ENCODE measurements around the gene TBC1D22A.

Gene TBC1D22A

GRCh38 chr22:47068626-47068996, 306.2 kb downstream of the TBC1D22A start:
- H3F3A ChIP-seq (ENCODE audit: insufficient read depth, low read length), result no peaks in the 10 kb centered on the region
- H3K9me2 ChIP-seq (ENCODE audit: low read depth, low read length), result no peaks in the 10 kb centered on the region
- no peak overlapping the region; the same call in 1 of the 2 replicates for H3K4me2 ChIP-seq (ENCODE audit: low read length)
- no peak overlapping the region for H3K4me3 ChIP-seq (ENCODE audit: low read depth, low read length, poor library complexity, severe bottlenecking)
- peaks cover 24% of the 10 kb centered on the region for H3K4me1 ChIP-seq (ENCODE audit: insufficient read depth, low read length, severe bottlenecking)
- H4K20me1 ChIP-seq (ENCODE audit: insufficient read depth, low read length), result no peaks in the 10 kb centered on the region
- H3K27ac ChIP-seq (ENCODE audit: low read depth, low read length, poor library complexity, severe bottlenecking), result peak overlapping the region; percentile 10
- no peaks in the 10 kb centered on the region for H3K36me3 ChIP-seq (ENCODE audit: insufficient read depth, low read length)
- TF ChIP-seq CTCF (IDR thresholded peaks at IDR 0.05; ENCODE audit: low read length), result no peak
- no peak for TF ChIP-seq EZH2 (IDR thresholded peaks at IDR 0.05; ENCODE audit: borderline replicate concordance, low read length)
- no peaks in the 10 kb centered on the region for H3K79me2 ChIP-seq (ENCODE audit: insufficient read depth, low read length)
- H2AFZ ChIP-seq (ENCODE audit: low read length), result no peak overlapping the region
- no peaks in the 10 kb centered on the region for H3K27me3 ChIP-seq (ENCODE audit: insufficient read depth, low read length)
- H3K9me3 ChIP-seq (ENCODE audit: low read length), result no peaks in the 10 kb centered on the region
- no peak overlapping the region for H3K9ac ChIP-seq (ENCODE audit: low read length)

- H3K4me3 ChIP-seq (ENCODE audit: low read depth, low read length, poor library complexity, severe bottlenecking), result no peak overlapping the region
- H4K20me1 ChIP-seq (ENCODE audit: insufficient read depth, low read length), result no peaks in the 10 kb centered on the region
- 0 out of 2 replicates have a peak, but pooled peaks cover under 1% of the 10 kb centered on the region for H3K36me3 ChIP-seq (ENCODE audit: insufficient read depth, low read length)
- no peak overlapping the region for H3K27ac ChIP-seq (ENCODE audit: low read depth, low read length, poor library complexity, severe bottlenecking)
- H3K9me3 ChIP-seq (ENCODE audit: low read length), result no peaks in the 10 kb centered on the region
- no peak overlapping the region for H3K9ac ChIP-seq (ENCODE audit: low read length)
- TF ChIP-seq EZH2 (IDR thresholded peaks at IDR 0.05; ENCODE audit: borderline replicate concordance, low read length) (no peak), CTCF (IDR thresholded peaks at IDR 0.05; ENCODE audit: low read length) (no peak)
- no peaks in the 10 kb centered on the region for H3K79me2 ChIP-seq (ENCODE audit: insufficient read depth, low read length)
- H3K27me3 ChIP-seq (ENCODE audit: insufficient read depth, low read length), result no peaks in the 10 kb centered on the region
- H2AFZ ChIP-seq (ENCODE audit: low read length), result no peak overlapping the region
- no peak overlapping the region for H3K4me2 ChIP-seq (ENCODE audit: low read length)
- H3K4me1 ChIP-seq (ENCODE audit: insufficient read depth, low read length, severe bottlenecking), result peaks cover 24% of the 10 kb centered on the region
- no peaks in the 10 kb centered on the region for H3K9me2 ChIP-seq (ENCODE audit: low read depth, low read length)
- no peaks in the 10 kb centered on the region for H3F3A ChIP-seq (ENCODE audit: insufficient read depth, low read length)
Observed at GRCh38 chr22:47069270-47069669, 306.8 kb downstream of the TBC1D22A start.

- Histone ChIP-seq H3K4me3 (ENCODE audit: low read depth, low read length, poor library complexity, severe bottlenecking) (no peak overlapping the region), H3K4me2 (ENCODE audit: low read length) (no peak overlapping the region), H3F3A (ENCODE audit: insufficient read depth, low read length) (no peaks in the 10 kb centered on the region), H3K36me3 (ENCODE audit: insufficient read depth, low read length) (peaks cover 9% of the 10 kb centered on the region; the same call in 1 of the 2 replicates), H3K9me2 (ENCODE audit: low read depth, low read length) (no peaks in the 10 kb centered on the region), H2AFZ (ENCODE audit: low read length) (no peak overlapping the region), H3K27me3 (ENCODE audit: insufficient read depth, low read length) (no peaks in the 10 kb centered on the region), H3K9ac (ENCODE audit: low read length) (no peak overlapping the region; the same call in 1 of the 2 replicates), H3K4me1 (ENCODE audit: insufficient read depth, low read length, severe bottlenecking) (peaks cover 24% of the 10 kb centered on the region), H4K20me1 (ENCODE audit: insufficient read depth, low read length) (no peaks in the 10 kb centered on the region), H3K79me2 (ENCODE audit: insufficient read depth, low read length) (no peaks in the 10 kb centered on the region), H3K9me3 (ENCODE audit: low read length) (0 out of 2 replicates have a peak, but pooled peaks cover 3% of the 10 kb centered on the region), H3K27ac (ENCODE audit: low read depth, low read length, poor library complexity, severe bottlenecking) (no peak overlapping the region)
- TF ChIP-seq CTCF (IDR thresholded peaks at IDR 0.05; ENCODE audit: low read length) (no peak), EZH2 (IDR thresholded peaks at IDR 0.05; ENCODE audit: borderline replicate concordance, low read length) (no peak)
Observed at GRCh38 chr22:47071078-47071806, 308.8 kb downstream of the TBC1D22A start.
